HepG2 (cell line): ENCODE measurements around the gene TMEM135.

ENCODE experiments used
- BRD4 ChIP-seq: sonication (generic); formaldehyde crosslinking; IDR thresholded peaks from 2 replicates; pipeline ENCODE4 v1.4.0; 2020; ENCODE audit warnings: missing genetic modification reagents
- EHMT2 ChIP-seq: fragments of 200-600 bp; sonication (generic); IDR thresholded peaks from 2 replicates; pipeline ENCODE4 v1.7.0; 2017; ENCODE audit warnings: antibody characterized with exemption, low read depth, low read length, borderline replicate concordance
- MAZ ChIP-seq, 2 experiments: sonication (generic) in 1 of 2; formaldehyde crosslinking in 1 of 2; IDR thresholded peaks; 2 replicates each; pipeline versions ENCODE4 v1.5.0 to v1.6.1; 2012 to 2020; ENCODE audit warnings: low read depth in 2 of 2, mild to moderate bottlenecking in 2 of 2, borderline replicate concordance in 1 of 2, improper control_type of control experiment in 1 of 2, low read length in 1 of 2, missing genetic modification reagents in 1 of 2, moderate library complexity in 1 of 2
- RFX3 ChIP-seq: IDR thresholded peaks from 2 replicates; pipeline ENCODE4 v1.6.1; 2016; ENCODE audit warnings: missing biosample characterization, missing genetic modification reagents
- SRF ChIP-seq: IDR thresholded peaks from 2 replicates; pipeline ENCODE4 v1.6.1; 2011; ENCODE audit warnings: mild to moderate bottlenecking, low read depth, low read length, moderate library complexity

GRCh38 chr11:87022254-87022653, 15.5 kb upstream of the TMEM135 start:
- TF ChIP-seq RFX3 (CRISPR knock-in tag) (no peak), BRD4 (CRISPR knock-in tag) (no peak), EHMT2 (no peak), SRF (no peak), MAZ (IDR thresholded peaks at IDR 0.05; ENCODE audit: borderline replicate concordance, low read depth, low read length) (no peak), MAZ (CRISPR knock-in tag; IDR thresholded peaks at IDR 0.05; ENCODE audit: low read depth) (no peak)
